Mesenchymal stem cell (in vitro differentiated cells and primary cell): Measurements from ENCODE around the gene MNT.

Experiments used
- DNase-seq: peaks from one replicate; pipeline ENCODE4 v3.0.0-alpha.2; 2013
- H2AFZ ChIP-seq: one replicate; pipeline ENCODE4 v1.6.1; 2013; ENCODE audit warnings: low read depth, mild to moderate bottlenecking, control low read depth, inconsistent platforms, low read length, moderate library complexity
- H2AK5ac ChIP-seq: 2 replicates; pipeline ENCODE4 v1.6.1; 2013; ENCODE audit warnings: low read length, moderate library complexity, mild to moderate bottlenecking, inconsistent platforms; ENCODE audit not compliant: severe bottlenecking
- H2BK120ac ChIP-seq: one replicate; pipeline ENCODE4 v1.6.1; 2013; ENCODE audit warnings: low read depth, mild to moderate bottlenecking, inconsistent platforms, low read length, moderate library complexity
- H2BK12ac ChIP-seq, 2 experiments: one replicate each; pipeline ENCODE4 v1.6.1; 2013; ENCODE audit warnings: inconsistent platforms in 2 of 2, low read length in 2 of 2, mild to moderate bottlenecking in 2 of 2, moderate library complexity in 2 of 2, control low read depth in 1 of 2
- H2BK15ac ChIP-seq: one replicate; pipeline ENCODE4 v1.6.1; 2013; ENCODE audit warnings: mild to moderate bottlenecking, low read depth, inconsistent platforms; ENCODE audit not compliant: poor library complexity, severe bottlenecking
- H2BK5ac ChIP-seq: 2 replicates; pipeline ENCODE4 v1.6.1; 2013; ENCODE audit warnings: low read depth, mild to moderate bottlenecking, low read length, control low read depth, inconsistent platforms; ENCODE audit not compliant: poor library complexity, severe bottlenecking
- H3K14ac ChIP-seq, 2 experiments: one replicate each; pipeline ENCODE4 v1.6.1; 2013; ENCODE audit warnings: inconsistent platforms in 2 of 2, low read length in 2 of 2, control low read depth in 1 of 2, mild to moderate bottlenecking in 1 of 2, moderate library complexity in 1 of 2
- H3K18ac ChIP-seq, 2 experiments: one replicate each; pipeline ENCODE4 v1.6.1; 2013; ENCODE audit warnings: inconsistent platforms in 2 of 2, low read length in 2 of 2, control low read depth in 1 of 2, low read depth in 1 of 2, mild to moderate bottlenecking in 1 of 2
- H3K23ac ChIP-seq, 2 experiments: one replicate each; pipeline ENCODE4 v1.6.1; 2013; ENCODE audit warnings: inconsistent platforms in 2 of 2, low read length in 2 of 2, mild to moderate bottlenecking in 2 of 2, moderate library complexity in 2 of 2, control low read depth in 1 of 2
- H3K27ac ChIP-seq: 2 replicates; pipeline ENCODE4 v1.5.1; 2013; ENCODE audit warnings: mild to moderate bottlenecking, moderate library complexity, low read length, control low read depth, inconsistent platforms; ENCODE audit not compliant: poor library complexity, severe bottlenecking
- H3K27me3 ChIP-seq, 2 experiments: 2 replicates each; pipeline versions ENCODE4 v1.6.1 to v1.7.0; 2013; ENCODE audit warnings: low read length in 2 of 2, mild to moderate bottlenecking in 2 of 2, moderate library complexity in 2 of 2, control low read depth in 1 of 2, inconsistent platforms in 1 of 2; ENCODE audit not compliant: control insufficient read depth in 1 of 2, insufficient read depth in 1 of 2
- H3K36me3 ChIP-seq, 2 experiments: 2 replicates each; pipeline versions ENCODE4 v1.6.1 to v1.7.0; 2013; ENCODE audit warnings: low read length in 2 of 2, control low read depth in 1 of 2, inconsistent platforms in 1 of 2, low read depth in 1 of 2, mild to moderate bottlenecking in 1 of 2; ENCODE audit not compliant: insufficient read depth in 2 of 2, control insufficient read depth in 1 of 2
- H3K4ac ChIP-seq, 2 experiments: one replicate each; pipeline ENCODE4 v1.6.1; 2013; ENCODE audit warnings: inconsistent platforms in 2 of 2, low read length in 2 of 2, mild to moderate bottlenecking in 2 of 2, moderate library complexity in 2 of 2, control low read depth in 1 of 2, low read depth in 1 of 2
- H3K4me1 ChIP-seq: 2 replicates; pipeline ENCODE4 v1.6.1; 2013; ENCODE audit warnings: low read depth, low read length, control low read depth; ENCODE audit not compliant: control insufficient read depth, insufficient read depth
- H3K4me2 ChIP-seq: 2 replicates; pipeline ENCODE4 v1.6.1; 2013; ENCODE audit warnings: low read length, mild to moderate bottlenecking, inconsistent platforms; ENCODE audit not compliant: poor library complexity, severe bottlenecking
- H3K4me3 ChIP-seq, 2 experiments: 2 replicates each; pipeline versions ENCODE4 v1.5.1 to v1.7.0; 2013; ENCODE audit warnings: low read length in 2 of 2, mild to moderate bottlenecking in 2 of 2, control low read depth in 1 of 2, low read depth in 1 of 2; ENCODE audit not compliant: insufficient read depth in 1 of 2
- H3K79me1 ChIP-seq: replicated peaks from 2 replicates; pipeline ENCODE4 v1.6.1; 2013; ENCODE audit warnings: mild to moderate bottlenecking, control low read depth, low read length, inconsistent platforms; ENCODE audit not compliant: poor library complexity, severe bottlenecking
- H3K9ac ChIP-seq: 2 replicates; pipeline ENCODE4 v1.7.0; 2013; ENCODE audit warnings: mild to moderate bottlenecking, low read length, moderate library complexity
- H3K9me3 ChIP-seq: 2 replicates; pipeline ENCODE4 v1.7.0; 2013; ENCODE audit warnings: mild to moderate bottlenecking, low read length; ENCODE audit not compliant: control insufficient read depth
- H4K8ac ChIP-seq: one replicate; pipeline ENCODE4 v1.6.1; 2013; ENCODE audit warnings: inconsistent platforms, mild to moderate bottlenecking, low read length, moderate library complexity
- H4K91ac ChIP-seq: one replicate; pipeline ENCODE4 v1.6.1; 2013; ENCODE audit warnings: mild to moderate bottlenecking, low read length, inconsistent platforms
- WGBS: methylation state at CpG from one replicate; pipeline ENCODE4 v1.1.7; 2013; ENCODE audit warnings: mixed read lengths; 5-methylcytosine and 5-hydroxymethylcytosine counted together

MNT gene

DNA sequence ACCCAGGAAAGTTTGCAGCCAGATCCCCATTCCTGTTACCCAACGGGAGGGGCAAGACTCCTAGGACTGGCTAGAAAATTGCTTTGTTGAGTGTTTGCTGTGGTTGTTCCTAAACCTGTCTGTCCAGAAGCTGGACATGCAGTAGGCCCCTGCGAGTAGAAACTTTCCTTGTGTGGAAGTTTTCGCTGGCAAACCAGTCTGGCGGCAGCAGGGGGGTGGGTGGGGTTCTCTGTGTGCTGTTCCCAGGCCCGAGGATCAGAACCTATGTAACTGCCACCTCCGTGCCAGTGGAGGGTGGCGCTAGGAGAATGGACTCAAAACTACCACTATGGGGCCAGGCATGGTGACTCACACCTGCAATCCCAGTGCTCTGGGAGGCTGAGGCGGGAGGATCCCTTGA, 54.4 kb downstream of the MNT start:
- no peak overlapping the region for H2AFZ ChIP-seq
- H3K4ac ChIP-seq: no peak overlapping the region
- no peak overlapping the region for H2BK12ac ChIP-seq
- H3K27me3 ChIP-seq: no peaks in the 10 kb centered on the region
- no peak overlapping the region for H2BK5ac ChIP-seq
- no peak overlapping the region for H2BK120ac ChIP-seq
- peaks cover 23 to 29% of the 10 kb centered on the region in 2 experiments for H3K36me3 ChIP-seq
- no peak for DNase-seq
- no peak overlapping the region for H3K14ac ChIP-seq
- peaks cover 32% of the 10 kb centered on the region for H3K79me1 ChIP-seq
- H3K9me3 ChIP-seq: no peaks in the 10 kb centered on the region
- H3K4me3 ChIP-seq: no peak overlapping the region
- peaks cover 16% of the 10 kb centered on the region for H3K4me1 ChIP-seq
- no peak overlapping the region for H3K27ac ChIP-seq
- H3K18ac ChIP-seq: no peak overlapping the region
- no peak overlapping the region for H2AK5ac ChIP-seq
- no peak overlapping the region for H3K9ac ChIP-seq
- H2BK15ac ChIP-seq: no peak overlapping the region
- no peak overlapping the region for H3K23ac ChIP-seq
- WGBS: 97% methylated on average over 8 of the region's 8 CpGs
- no peak overlapping the region for H4K91ac ChIP-seq
- H4K8ac ChIP-seq: no peak overlapping the region
- H3K4me2 ChIP-seq: no peak overlapping the region

- no peak overlapping the region for H3K27ac ChIP-seq
- H2BK15ac ChIP-seq: no peak overlapping the region
- no peak overlapping the region for H2BK5ac ChIP-seq
- peaks cover 20 to 27% of the 10 kb centered on the region in 2 experiments for H3K36me3 ChIP-seq
- no peak overlapping the region for H2AK5ac ChIP-seq
- peaks cover 24% of the 10 kb centered on the region for H3K79me1 ChIP-seq
- no peak overlapping the region for H4K8ac ChIP-seq
- no peak overlapping the region for H4K91ac ChIP-seq
- no peak overlapping the region for H3K9ac ChIP-seq
- H3K4me1 ChIP-seq: peaks cover 16% of the 10 kb centered on the region
- H3K9me3 ChIP-seq: no peaks in the 10 kb centered on the region
- 94% methylated on average over 10 of the region's 10 CpGs for WGBS
- H3K14ac ChIP-seq: no peak overlapping the region
- H2AFZ ChIP-seq: no peak overlapping the region
- H3K4me3 ChIP-seq: no peak overlapping the region
- no peak overlapping the region for H3K4me2 ChIP-seq
- no peak overlapping the region for H3K23ac ChIP-seq
- no peaks in the 10 kb centered on the region for H3K27me3 ChIP-seq
- no peak overlapping the region for H3K4ac ChIP-seq
- no peak overlapping the region for H2BK120ac ChIP-seq
- no peak overlapping the region for H2BK12ac ChIP-seq
- no peak overlapping the region for H3K18ac ChIP-seq
- DNase-seq: no peak
Observed at GRCh38 chr17:2344528-2344927, 56.3 kb downstream of the MNT start.

DNA sequence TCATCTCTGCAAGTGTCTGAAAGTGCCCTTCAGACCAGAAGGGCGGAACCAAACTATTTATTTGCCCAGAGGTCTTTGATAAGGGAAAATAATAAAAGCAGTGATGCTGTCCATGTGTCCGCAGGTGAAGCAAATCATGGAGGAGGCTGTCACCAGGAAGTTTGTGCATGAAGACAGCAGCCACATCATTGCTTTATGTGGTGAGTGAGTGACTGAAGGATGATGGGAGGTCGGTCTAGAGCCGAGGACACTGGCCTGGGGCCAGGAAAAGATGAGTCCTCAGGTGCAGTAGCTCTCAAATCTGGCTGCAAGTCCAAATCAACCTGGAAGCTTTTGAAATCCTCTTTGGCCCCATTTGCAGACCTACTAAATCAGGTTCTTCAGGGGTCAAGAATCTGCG, 57.4 kb downstream of the MNT start:
- 93% methylated on average over 5 of the region's 5 CpGs for WGBS
- no peak overlapping the region for H2AK5ac ChIP-seq

DNA sequence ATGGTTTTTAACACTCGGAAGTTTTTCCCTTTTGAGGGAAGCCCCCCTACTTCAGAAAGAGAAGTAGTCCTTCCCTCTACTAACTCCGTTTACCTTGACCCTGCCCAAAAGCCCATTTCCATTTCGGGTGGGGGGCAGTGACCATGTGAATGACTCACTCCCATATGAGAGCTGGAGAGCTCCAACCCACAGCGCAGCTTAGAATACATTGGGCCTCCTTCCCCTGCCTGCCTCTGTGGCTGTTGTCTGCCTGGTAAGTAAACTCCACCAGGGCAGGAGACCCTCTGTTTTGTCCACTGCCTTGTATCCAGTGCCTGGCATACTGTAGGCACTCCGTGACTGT, 62.6 kb downstream of the MNT start:
- H3K4ac ChIP-seq: no peak overlapping the region
- peak overlapping the region; percentile 0 for H2AFZ ChIP-seq
- no peak overlapping the region for H2BK5ac ChIP-seq
- no peaks in the 10 kb centered on the region for H3K27me3 ChIP-seq
- H2AK5ac ChIP-seq: no peak overlapping the region
- H2BK120ac ChIP-seq: no peak overlapping the region
- peaks cover 15% of the 10 kb centered on the region for H3K4me1 ChIP-seq
- peaks cover 11 to 31% of the 10 kb centered on the region in 2 experiments for H3K36me3 ChIP-seq
- peak overlapping the region; percentile 65 to 87 for H3K4me3 ChIP-seq
- H2BK12ac ChIP-seq: no peak overlapping the region
- H4K8ac ChIP-seq: no peak overlapping the region
- no peak overlapping the region for H4K91ac ChIP-seq
- peak; percentile 55 for DNase-seq
- H3K18ac ChIP-seq: no peak overlapping the region
- WGBS: 3% methylated on average over 4 of the region's 5 CpGs
- peak overlapping the region in 1 of 2 experiments; percentile 5 for H3K23ac ChIP-seq
- peak overlapping the region; percentile 87 for H3K9ac ChIP-seq
- H3K27ac ChIP-seq: peak overlapping the region; percentile 36
- H3K4me2 ChIP-seq: peak overlapping the region; percentile 73
- H3K14ac ChIP-seq: peak overlapping the region in 1 of 2 experiments; percentile 72
- peaks cover 17% of the 10 kb centered on the region for H3K79me1 ChIP-seq
- H2BK15ac ChIP-seq: no peak overlapping the region
- no peaks in the 10 kb centered on the region for H3K9me3 ChIP-seq

More for the DNA sequence above, 57.4 kb downstream of the MNT start:
- H2BK12ac ChIP-seq: no peak overlapping the region
- H3K9me3 ChIP-seq: no peaks in the 10 kb centered on the region
- H3K18ac ChIP-seq: no peak overlapping the region
- no peak overlapping the region for H3K27ac ChIP-seq
- H2BK15ac ChIP-seq: no peak overlapping the region
- H3K4ac ChIP-seq: no peak overlapping the region
- H3K23ac ChIP-seq: no peak overlapping the region
- peaks cover 21% of the 10 kb centered on the region for H3K79me1 ChIP-seq
- no peak overlapping the region for H2BK120ac ChIP-seq
- H3K36me3 ChIP-seq: peaks cover 20 to 27% of the 10 kb centered on the region in 2 experiments
- H2AFZ ChIP-seq: no peak overlapping the region
- peaks cover 16% of the 10 kb centered on the region for H3K4me1 ChIP-seq
- no peak overlapping the region for H4K8ac ChIP-seq
- H3K9ac ChIP-seq: no peak overlapping the region
- no peaks in the 10 kb centered on the region for H3K27me3 ChIP-seq
- H2BK5ac ChIP-seq: no peak overlapping the region
- no peak overlapping the region for H3K14ac ChIP-seq
- H3K4me3 ChIP-seq: no peak overlapping the region
- H3K4me2 ChIP-seq: no peak overlapping the region
- no peak for DNase-seq
- no peak overlapping the region for H4K91ac ChIP-seq
